ENCODE data around the gene GPR55. TPM values are rescaled to one million over a fixed set of nuclear protein-coding genes. Genes with fewer than 3 reads are reported as not detected.

Gene GPR55
- total RNA-seq, 1 experiment from 2014 or later: not detected

- Histone ChIP-seq H4K8ac (replicated peaks; ENCODE audit: insufficient read length, low read depth, low read length) (no peak overlapping the region), H2BK120ac (ENCODE audit: low read depth, low read length, poor library complexity, severe bottlenecking) (no peak overlapping the region), H2BK15ac (ENCODE audit: low read depth, low read length) (no peak overlapping the region), H3K9me3 (ENCODE audit: control insufficient read depth, low read depth, low read length) (no peaks in the 10 kb centered on the region), H3K27ac (ENCODE audit: insufficient read length, low read depth, low read length) (no peak overlapping the region), H4K91ac (ENCODE audit: insufficient read length, low read depth, low read length) (no peak overlapping the region), H3T11ph (ENCODE audit: low read length) (no peak overlapping the region), H3K4ac (ENCODE audit: low read depth, low read length) (no peak overlapping the region), H3K4me2 (ENCODE audit: insufficient read depth, insufficient read length, low read length) (peak overlapping the region; percentile 73), H2AFZ (ENCODE audit: low read length) (no peak overlapping the region), H3K23ac (ENCODE audit: insufficient read length, low read depth, low read length) (no peak overlapping the region), H2BK20ac (ENCODE audit: low read depth, low read length, poor library complexity, severe bottlenecking) (no peak overlapping the region), H3K23me2 (ENCODE audit: insufficient read length, low read depth, low read length, poor library complexity, severe bottlenecking) (peaks cover 10% of the 10 kb centered on the region), H3K27me3 (ENCODE audit: insufficient read depth, low read length) (no peaks in the 10 kb centered on the region), H3K79me1 (ENCODE audit: insufficient read depth, low read depth, low read length, poor library complexity, severe bottlenecking) (no peaks in the 10 kb centered on the region), H3K56ac (ENCODE audit: insufficient read length, low read depth, low read length) (no peak overlapping the region), H2BK5ac (ENCODE audit: insufficient read length, low read length) (no peak overlapping the region), H3K9ac (ENCODE audit: extremely low read depth, insufficient read length, low read length) (no peak overlapping the region), H4K5ac (ENCODE audit: insufficient read length, low read depth, low read length) (no peak overlapping the region), H3K79me2 (ENCODE audit: insufficient read depth, low read length) (peaks cover 39% of the 10 kb centered on the region), H2AK5ac (ENCODE audit: insufficient read length, low read length) (no peak overlapping the region), H3K18ac (ENCODE audit: insufficient read length, low read depth, low read length) (no peak overlapping the region), H2BK12ac (ENCODE audit: insufficient read length, low read depth, low read length) (no peak overlapping the region), H3K14ac (ENCODE audit: insufficient read depth, low read length) (no peak overlapping the region), H4K20me1 (ENCODE audit: control insufficient read depth, insufficient read depth, insufficient read length) (no peaks in the 10 kb centered on the region), H3K4me1 (ENCODE audit: insufficient read depth, low read length) (peaks cover 21% of the 10 kb centered on the region; the same call in 1 of the 2 replicates)
- Mint-ChIP-seq H3K4me1 (peaks cover 71 to 72% of the 10 kb centered on the region in 2 experiments), H3K4me3 (peak overlapping the region; percentile 88 to 93), H3K36me3 (ENCODE audit: insufficient read depth in 1 of 3, low read depth in 3 of 3) (peaks cover 0 to 5% (median 5%) of the 10 kb centered on the region in 3 experiments; a peak in 2 of 7 replicates), H3K9me3 (peaks cover 0 to 2% of the 10 kb centered on the region in 2 experiments; a peak in 2 of 5 replicates), H3K27me3 (ENCODE audit: low read depth) (peaks cover 5% of the 10 kb centered on the region; the same call in 1 of the 2 replicates), H3K27ac (peak overlapping the region; percentile 80 to 98 (median 86); a peak in 5 of 7 replicates)
- TF ChIP-seq CTCF (conservative IDR thresholded peaks at IDR 0.05): 0 out of 3 replicates have a peak, but pooled peaks have one; percentile 25
- no CpG with 5 or more reads among the region's 13 CpGs for WGBS (ENCODE audit: extremely low coverage, insufficient read length, low lambda C conversion rate)
- DNase-seq: no peak
These were observed 58.1 kb downstream of the GPR55 start for GRCh38 chr2:230866756-230867523.
